Measurements from ENCODE around the gene IGDCC3. TPM values are rescaled to one million over a fixed set of nuclear protein-coding genes. Genes with fewer than 3 reads are reported as not detected.
A peak's percentile ranks its signal among the peaks of the same experiment; 100 is the strongest.

The IGDCC3 gene
- total RNA-seq, 1 experiment from 2014 or later = not detected

DNA sequence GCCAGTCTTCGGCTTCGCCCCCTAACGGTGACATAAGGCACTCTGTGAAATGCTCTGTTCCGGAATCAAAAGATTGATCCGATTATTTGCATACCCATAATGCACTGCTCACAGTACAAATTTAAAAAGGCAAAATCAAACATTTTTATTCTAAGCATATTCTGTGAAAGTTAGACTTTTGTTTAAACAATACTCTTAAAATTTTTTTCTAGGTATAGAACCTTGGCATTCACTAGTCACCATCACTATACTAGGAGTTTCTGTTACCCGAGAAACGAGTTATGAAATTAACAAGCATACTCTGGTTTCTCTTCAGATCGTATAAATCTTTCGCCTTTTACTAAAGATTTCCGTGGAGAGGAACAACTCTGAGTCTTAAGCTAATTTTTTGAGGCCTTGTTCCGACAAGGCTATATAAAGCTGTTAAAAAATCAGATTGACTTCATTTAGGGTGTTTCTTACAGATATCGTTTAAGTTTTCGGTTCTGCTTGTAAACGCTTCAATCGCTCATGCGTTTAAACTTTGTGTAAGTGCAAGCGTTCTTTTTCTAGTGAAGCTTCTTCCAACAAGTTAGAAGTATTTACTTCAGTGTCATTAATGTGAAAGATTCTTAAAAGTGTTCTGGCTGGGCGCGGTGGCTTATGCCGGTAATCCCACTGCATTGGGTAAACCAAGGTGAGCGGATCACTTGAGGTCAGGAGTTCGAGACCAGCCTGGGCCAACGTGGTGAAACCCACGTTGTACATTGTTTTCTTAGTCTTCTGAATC is 73.2 kb downstream of the IGDCC3 start, which contains the start of gene RNU5B-1:
TSS of gene RNU5B-1 (plus strand) at position 297 of the 769 bp plus-strand sequence.
- peak; percentile 96 for DNase-seq (ENCODE audit: extremely low read depth, low read depth)

DNA sequence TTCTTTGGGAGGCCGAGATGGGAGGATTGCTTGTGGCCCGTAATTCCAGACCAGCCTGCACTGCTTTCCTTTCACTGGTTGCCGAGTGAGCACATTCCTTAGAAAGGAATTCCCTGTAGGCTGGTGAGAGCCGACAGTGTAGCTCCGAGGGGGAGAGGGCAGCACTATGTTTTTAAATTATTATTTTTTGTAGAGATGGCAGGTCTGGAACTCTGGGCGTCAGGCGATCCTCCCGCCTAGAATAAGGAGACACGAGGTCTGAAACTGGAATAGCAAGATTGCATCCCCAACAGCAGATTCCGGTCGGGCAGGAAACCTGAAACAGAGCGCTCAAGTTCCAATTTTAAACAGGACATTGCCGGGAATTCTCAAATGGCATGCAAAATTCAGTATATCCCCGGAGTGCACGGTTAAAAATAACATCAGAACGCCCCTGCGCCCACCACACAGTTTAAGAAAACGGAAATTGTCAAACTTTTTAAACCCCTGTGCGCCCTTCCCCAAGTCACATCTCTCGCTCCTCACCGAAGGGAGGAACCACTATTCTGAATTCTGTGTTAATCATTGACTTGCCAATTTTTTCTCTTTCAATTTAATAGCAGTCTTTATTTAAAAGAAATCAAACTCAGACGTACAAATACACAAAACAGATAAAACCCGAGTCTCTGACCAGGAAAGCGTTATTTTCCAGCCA is 74.0 kb downstream of the IGDCC3 start:
- DNase-seq (ENCODE audit: extremely low read depth, low read depth) = peak; percentile 29

DNA sequence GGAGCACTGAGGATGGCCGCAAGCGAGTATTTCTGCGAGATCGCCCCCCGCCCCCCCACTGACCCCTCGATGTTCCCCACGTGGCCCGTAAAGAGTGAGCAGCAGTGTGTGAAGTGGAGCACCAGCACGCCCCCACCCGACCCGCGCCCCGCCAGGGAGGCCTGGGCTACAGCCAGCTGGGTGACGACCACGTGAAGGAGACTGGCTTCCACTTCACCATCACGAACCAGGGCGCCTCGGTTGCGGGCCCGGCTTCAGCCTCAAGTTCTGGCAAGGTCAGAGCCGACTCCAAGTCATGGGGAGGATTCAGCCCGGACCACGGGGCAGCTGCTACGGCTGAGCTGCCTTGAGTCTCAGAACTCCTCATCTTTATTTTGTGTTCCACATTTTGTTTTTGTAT is 75.7 kb downstream of the IGDCC3 start:
- DNase-seq (ENCODE audit: extremely low read depth, low read depth) = no peak

DNA sequence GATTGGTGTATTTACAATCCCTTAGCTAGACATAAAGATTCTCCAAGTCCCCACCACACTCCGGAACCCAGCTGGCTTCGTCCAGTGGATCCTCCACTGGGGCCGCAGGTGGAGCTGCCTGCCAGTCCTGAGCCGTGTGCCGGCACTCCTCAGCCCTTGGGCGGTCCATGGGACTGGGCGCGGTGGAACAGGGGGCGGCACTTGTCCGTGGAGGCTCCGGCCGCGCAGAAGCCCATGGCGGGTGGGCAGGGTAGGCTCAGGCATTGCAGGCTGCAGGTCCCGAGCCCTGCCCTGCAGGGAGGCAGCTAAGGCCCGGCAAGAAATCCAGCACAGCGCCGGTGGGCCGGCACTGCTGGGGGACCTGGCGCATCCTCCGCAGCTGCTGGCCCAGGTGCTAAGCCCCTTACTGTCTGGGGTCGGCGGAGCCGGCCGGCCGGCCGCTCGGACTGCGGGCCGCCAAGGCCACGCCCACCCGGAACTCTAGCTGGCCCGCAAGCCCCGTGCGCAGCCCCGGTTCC is 76.8 kb downstream of the IGDCC3 start:
- DNase-seq (ENCODE audit: extremely low read depth, low read depth) = no peak

DNA sequence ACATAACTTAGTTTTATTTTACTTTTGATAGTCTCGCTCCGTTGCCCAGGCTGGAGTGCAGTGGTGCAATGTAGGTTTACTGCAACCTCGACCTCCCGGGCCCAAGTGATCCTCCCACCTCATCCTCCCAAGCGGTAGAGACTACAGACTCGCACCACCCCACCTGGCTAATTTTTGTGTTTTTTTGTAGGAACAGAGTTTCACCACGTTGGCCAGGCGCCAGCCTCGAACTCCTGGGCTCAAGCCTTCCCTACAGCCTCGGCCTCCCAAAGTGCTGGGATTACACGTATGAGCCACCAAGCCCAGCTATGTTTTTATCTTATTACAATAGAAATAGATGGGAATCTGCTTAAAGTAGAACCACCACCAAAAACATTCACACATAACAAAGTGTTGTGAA is 79.1 kb downstream of the IGDCC3 start:
- DNase-seq (ENCODE audit: extremely low read depth, low read depth) = no peak

DNA sequence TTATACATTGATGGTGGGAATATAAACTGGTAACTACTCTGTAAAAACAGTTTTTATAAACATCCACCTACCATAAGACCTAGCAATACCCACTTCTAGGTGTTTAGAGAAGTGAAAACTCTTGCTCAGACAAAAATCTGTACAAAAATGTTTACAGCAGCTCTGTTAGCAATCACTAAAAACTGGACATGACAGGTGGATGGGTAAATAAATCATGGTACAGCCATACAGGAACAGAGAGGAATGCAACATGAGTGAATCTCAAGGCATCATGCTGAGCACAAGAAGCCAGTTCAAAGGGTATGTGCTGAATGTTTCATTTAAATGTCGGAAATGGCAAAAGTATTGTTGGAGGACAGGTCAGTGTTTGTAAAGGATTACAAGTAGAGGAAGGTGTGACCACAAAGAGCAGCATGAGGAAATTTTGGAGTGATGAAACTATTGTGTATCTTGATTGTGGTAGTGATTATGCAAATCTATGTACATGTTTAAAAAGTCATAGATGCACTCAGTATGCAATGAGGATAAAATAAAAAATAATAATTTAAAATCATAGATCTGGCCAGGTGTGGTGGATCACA is 84.8 kb downstream of the IGDCC3 start:
- no peak for DNase-seq (ENCODE audit: extremely low read depth, low read depth)

DNA sequence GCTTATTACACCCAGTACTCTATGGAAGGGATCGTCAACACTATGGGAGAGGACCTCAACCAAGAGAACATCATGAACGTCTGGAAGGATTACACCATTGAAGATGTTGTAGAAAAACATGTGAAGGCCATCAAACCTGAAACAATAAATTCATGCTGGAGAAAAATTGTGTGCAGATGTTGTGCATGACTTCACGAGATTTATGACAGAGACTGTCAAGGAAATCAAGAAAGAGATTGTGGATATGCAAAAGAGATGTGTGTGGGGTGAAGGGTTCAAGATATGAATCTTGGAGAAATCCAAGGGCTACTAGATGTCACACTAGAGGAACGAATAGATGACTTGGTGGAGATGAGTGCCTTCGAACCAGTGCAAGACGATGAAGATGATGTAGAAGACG is 87.6 kb downstream of the IGDCC3 start:
- no peak for DNase-seq (ENCODE audit: extremely low read depth, low read depth)

DNA sequence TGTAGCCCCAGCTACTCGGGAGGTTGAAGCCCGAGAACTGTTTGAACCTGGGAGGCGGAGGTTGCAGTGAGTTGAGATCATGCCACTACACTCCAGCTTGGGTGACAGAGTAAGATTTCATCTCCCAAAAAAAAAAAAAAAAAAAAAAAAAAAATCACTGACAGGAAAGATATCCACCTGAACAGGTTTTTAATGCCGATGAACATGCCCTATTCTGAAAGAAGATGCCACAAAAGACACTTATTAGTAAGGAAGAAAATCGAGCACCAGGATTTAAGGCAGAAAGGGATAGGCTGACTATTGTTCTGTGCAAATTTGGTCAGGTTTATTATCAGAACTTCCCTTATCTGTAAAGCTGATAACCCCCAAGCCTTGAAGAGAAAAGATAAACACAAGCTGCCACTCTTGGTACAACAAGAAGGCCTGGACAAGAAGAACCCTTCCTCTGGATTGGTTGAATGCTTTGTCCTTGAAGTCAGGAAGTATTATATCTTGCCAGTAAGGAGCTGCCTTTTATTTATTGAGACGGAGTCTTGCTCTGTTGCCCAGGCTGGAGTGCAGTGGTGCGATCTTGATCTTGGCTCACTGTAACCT is 88.4 kb downstream of the IGDCC3 start:
- no peak for DNase-seq (ENCODE audit: extremely low read depth, low read depth)

DNA sequence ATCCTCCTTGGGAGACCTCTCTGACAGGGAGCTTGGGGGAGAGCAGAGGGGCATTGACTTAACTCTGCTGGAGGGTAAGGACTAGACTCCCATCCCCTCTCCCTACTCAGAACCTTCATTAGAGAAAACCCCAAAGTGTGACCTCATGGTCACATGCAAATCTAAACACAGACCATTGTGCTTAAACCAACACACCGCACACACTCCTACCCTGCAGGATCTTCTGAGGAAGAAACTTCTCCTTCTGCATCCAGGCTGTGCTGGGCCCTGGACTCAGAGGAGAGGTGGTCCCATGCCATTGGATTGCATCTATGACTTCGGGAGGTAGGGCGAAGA is 90.3 kb downstream of the IGDCC3 start:
- no peak for DNase-seq (ENCODE audit: extremely low read depth, low read depth)

DNA sequence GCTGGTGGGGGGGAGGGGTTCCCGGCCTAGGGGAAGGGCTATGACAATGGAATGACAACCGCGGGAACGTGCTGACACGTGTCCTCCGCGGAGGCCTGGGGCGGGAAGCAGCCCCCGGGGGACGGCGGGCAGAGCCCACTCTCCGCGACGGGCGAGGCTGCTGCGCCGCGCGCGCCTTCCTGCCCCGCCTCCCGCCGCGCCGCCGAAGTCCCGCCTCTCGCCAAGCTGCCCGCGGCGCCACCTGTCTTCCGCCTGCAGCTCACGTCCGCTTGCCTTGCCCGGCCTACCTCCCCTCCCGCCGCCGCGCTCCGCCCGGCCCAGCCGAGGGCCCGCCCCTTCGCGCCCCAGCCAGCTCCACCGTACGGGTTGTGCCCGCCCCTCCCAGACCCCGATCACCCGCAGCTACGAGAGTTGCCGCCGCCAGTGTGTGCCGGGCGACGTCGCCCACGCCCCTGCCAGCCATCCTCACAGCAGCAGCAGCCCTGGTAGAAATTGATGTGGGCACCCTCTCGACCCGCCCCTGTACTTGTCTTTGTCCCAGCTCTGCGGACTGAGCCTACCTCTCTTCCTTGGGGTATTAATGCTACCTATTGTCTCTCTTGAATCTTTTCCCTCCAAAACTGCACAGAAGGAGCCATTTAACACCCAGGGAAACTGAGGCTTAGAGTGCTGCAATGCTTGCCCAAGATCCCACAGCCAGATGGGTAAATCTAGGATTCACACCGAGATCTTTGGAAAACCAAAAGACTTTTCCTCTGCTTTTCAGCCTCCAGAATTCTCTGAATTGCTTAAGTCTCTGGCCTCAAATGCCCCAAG is 90.9 kb downstream of the IGDCC3 start, which contains the start of gene PARP16:
TSS of gene PARP16 (minus strand) at position 180 of the 816 bp plus-strand sequence. CDS start 457 bp downstream, outside the sequence.
- DNase-seq (ENCODE audit: extremely low read depth, low read depth) = peak; percentile 80

DNA sequence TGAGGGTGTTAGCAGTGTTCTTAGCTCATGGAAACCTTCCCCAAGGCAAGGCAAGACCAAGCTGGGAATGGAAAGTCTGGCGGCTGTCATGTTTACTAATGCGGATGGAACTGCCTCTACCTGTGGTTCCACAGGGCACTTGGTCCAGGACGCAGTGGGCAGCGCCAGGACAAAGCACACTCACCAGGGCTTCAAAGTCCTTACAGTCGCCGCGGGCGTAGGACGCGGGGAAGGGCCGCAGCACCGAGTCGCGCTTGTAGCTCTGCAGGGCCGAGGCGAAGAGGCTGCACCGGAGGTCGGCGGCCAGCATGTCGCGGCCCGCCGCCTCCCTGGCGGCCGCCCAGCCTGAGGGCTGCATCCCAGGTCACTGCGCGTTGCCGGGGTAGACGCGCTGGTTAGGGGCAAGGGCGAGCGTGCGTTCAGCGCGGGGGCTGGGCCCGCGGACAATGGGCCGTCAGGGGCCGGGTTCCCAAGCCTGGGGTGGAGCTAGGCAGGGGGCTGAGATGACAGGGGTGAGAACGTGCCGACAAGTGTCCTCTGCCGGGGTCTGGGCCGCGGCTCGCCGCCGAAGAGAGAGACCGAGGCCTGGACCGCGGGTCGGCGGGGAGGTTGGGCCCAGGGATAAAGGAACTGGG is 91.6 kb downstream of the IGDCC3 start:
- DNase-seq (ENCODE audit: extremely low read depth, low read depth) = no peak

DNA sequence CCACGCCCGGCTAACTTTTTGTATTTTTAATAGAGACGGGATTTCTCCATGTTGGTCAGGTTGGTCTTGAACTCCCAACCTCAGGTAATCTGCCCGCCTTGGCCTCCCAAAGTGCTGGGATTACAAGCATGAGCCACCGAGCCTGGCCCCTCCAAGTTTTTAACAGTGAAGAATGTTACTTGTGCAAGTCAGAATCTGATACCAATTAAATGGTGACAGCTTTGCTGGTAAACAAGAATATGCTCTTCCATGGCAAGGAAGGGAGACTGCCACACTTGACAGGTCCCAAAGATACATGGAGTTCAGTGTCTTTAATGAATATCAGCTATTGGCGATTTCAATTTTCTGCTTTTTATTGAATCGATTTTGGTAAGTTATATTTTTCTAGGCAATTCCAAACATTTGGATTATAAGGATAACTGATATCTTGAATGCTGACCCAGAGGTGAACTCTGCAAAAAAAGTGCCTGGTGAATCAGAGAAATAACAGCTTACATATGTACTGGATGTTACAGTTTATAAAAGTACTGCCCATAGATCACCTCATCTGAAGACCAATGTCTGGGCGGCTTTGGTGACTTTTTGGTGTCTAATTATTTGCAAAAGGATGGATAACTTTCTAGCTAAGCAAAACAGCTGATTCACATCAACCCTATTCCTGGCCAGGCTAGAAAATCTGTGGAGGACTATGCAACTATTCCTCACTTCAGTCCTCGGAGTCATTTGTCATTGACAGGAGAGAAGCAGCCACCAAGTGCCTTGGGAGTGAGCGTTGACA is 92.3 kb downstream of the IGDCC3 start:
- no peak for DNase-seq (ENCODE audit: extremely low read depth, low read depth)

DNA sequence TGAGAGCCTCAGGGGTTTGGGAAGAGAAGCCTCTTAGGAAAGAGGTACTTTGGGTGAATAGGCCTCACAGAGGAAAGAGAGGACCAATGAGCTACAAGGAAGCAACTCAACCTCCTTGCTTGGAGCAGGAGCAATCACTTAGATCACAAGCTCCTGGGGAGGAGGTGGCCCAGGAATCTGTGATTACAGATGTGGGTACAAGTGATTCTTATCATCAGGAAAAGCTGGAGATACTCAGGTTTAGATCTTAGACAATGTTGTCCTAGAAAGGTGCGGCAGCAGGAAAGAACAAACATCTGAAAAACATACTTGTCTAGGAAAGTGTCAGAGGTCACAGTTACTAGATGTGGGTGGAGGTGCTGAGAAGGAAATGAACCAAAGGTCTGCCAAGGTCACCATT is 99.3 kb downstream of the IGDCC3 start:
- DNase-seq (ENCODE audit: extremely low read depth, low read depth) = no peak

Small RNA genes within 50 kb of the gene (small RNA-seq; reads per million reads assigned to genes)
- gene RNU5A-1 (278,898 to 720,455 reads per million in 2 experiments), gene RNU5B-1 (23,579 to 51,011 reads per million in 2 experiments), gene SNORA24B (0.08 to 0.18 reads per million in 2 experiments)

Other genes with a start within 250 kb of the IGDCC3 start
- gene PDCD7, start 244.2 kb downstream of the IGDCC3 start, total RNA-seq (2014; rRNA removed; shearing (Covaris generic)) = 18.6 and 20.1 TPM in 2 replicates
- gene CLPX, start 192.7 kb downstream of the IGDCC3 start, total RNA-seq (2014; rRNA removed; shearing (Covaris generic)) = 42.0 and 55.4 TPM in 2 replicates
- gene CILP, start 166.5 kb downstream of the IGDCC3 start, total RNA-seq (2014; rRNA removed; shearing (Covaris generic)) = not detected in 2 replicates
- gene PARP16, start 91.1 kb downstream of the IGDCC3 start, total RNA-seq (2014; rRNA removed; shearing (Covaris generic)) = 11.8 and 12.9 TPM in 2 replicates
- not detected in 2 replicates for gene RNU5A-1, start 82.0 kb downstream of the IGDCC3 start, total RNA-seq (2014; rRNA removed; shearing (Covaris generic))
- not detected in 2 replicates for gene RNU5B-1, start 73.3 kb downstream of the IGDCC3 start, total RNA-seq (2014; rRNA removed; shearing (Covaris generic))
- 0.29 and 0.74 TPM in 2 replicates for gene IGDCC4, start 44.9 kb upstream of the IGDCC3 start, total RNA-seq (2014; rRNA removed; shearing (Covaris generic))
- 20.6 and 25.6 TPM in 2 replicates for gene DPP8, start 139.7 kb upstream of the IGDCC3 start, total RNA-seq (2014; rRNA removed; shearing (Covaris generic))
- 93.8 and 108 TPM in 2 replicates for gene HACD3, start 152.5 kb upstream of the IGDCC3 start, total RNA-seq (2014; rRNA removed; shearing (Covaris generic))
- gene INTS14, start 233.1 kb upstream of the IGDCC3 start, total RNA-seq (2014; rRNA removed; shearing (Covaris generic)) = 52.7 and 60.3 TPM in 2 replicates
- gene SLC24A1, start 243.9 kb upstream of the IGDCC3 start, total RNA-seq (2014; rRNA removed; shearing (Covaris generic)) = 3.9 and 4.4 TPM in 2 replicates

Measured in NCI-H460 (cell line).